H9 (cell line): ENCODE measurements around the gene GLB1L3. TPM values are rescaled to one million over a fixed set of nuclear protein-coding genes. Genes with fewer than 3 reads are reported as not detected.

ENCODE experiments used
- DNase-seq: peaks from one replicate; pipeline ENCODE4 v3.0.0-alpha.2; 2017
- H2AFZ ChIP-seq: one replicate; pipeline ENCODE4 v1.6.1; 2013; ENCODE audit warnings: mild to moderate bottlenecking, low read length, control low read depth, moderate library complexity
- H2AK5ac ChIP-seq: 2 replicates; pipeline ENCODE4 v1.6.1; 2013; ENCODE audit warnings: low read length, control low read depth, mixed read lengths; ENCODE audit not compliant: insufficient read length
- H2BK120ac ChIP-seq: one replicate; pipeline ENCODE4 v1.6.1; 2013; ENCODE audit warnings: low read depth, mild to moderate bottlenecking, low read length, control low read depth, inconsistent platforms; ENCODE audit not compliant: poor library complexity, severe bottlenecking
- H2BK12ac ChIP-seq: 2 replicates; pipeline ENCODE4 v1.6.1; 2013; ENCODE audit warnings: low read length, control low read depth, mixed read lengths, low read depth; ENCODE audit not compliant: insufficient read length
- H2BK15ac ChIP-seq: 2 replicates; pipeline ENCODE4 v1.6.1; 2013; ENCODE audit warnings: low read depth, low read length, control low read depth
- H2BK20ac ChIP-seq: one replicate; pipeline ENCODE4 v1.6.1; 2013; ENCODE audit warnings: low read depth, mild to moderate bottlenecking, low read length, control low read depth, inconsistent platforms; ENCODE audit not compliant: poor library complexity, severe bottlenecking
- H2BK5ac ChIP-seq: 2 replicates; pipeline ENCODE4 v1.6.1; 2013; ENCODE audit warnings: low read length, control low read depth, mixed read lengths; ENCODE audit not compliant: insufficient read length
- H3K14ac ChIP-seq: 2 replicates; pipeline ENCODE4 v1.6.1; 2013; ENCODE audit warnings: low read length, control low read depth; ENCODE audit not compliant: insufficient read depth
- H3K18ac ChIP-seq: 2 replicates; pipeline ENCODE4 v1.6.1; 2013; ENCODE audit warnings: low read depth, mild to moderate bottlenecking, mixed read lengths, low read length, control low read depth; ENCODE audit not compliant: insufficient read length
- H3K23ac ChIP-seq: 2 replicates; pipeline ENCODE4 v1.6.1; 2013; ENCODE audit warnings: low read length, control low read depth, mixed read lengths, low read depth; ENCODE audit not compliant: insufficient read length
- H3K23me2 ChIP-seq: 2 replicates; pipeline ENCODE4 v1.6.1; 2013; ENCODE audit warnings: low read depth, mild to moderate bottlenecking, mixed read lengths, low read length, control low read depth; ENCODE audit not compliant: insufficient read length, poor library complexity, severe bottlenecking
- H3K27ac ChIP-seq: 2 replicates; pipeline ENCODE4 v1.5.1; 2013; ENCODE audit warnings: low read length, control low read depth, mixed read lengths, low read depth; ENCODE audit not compliant: insufficient read length
- H3K27me3 ChIP-seq: 2 replicates; pipeline ENCODE4 v1.6.1; 2013; ENCODE audit warnings: low read length, control low read depth, inconsistent platforms; ENCODE audit not compliant: insufficient read depth
- H3K4ac ChIP-seq: 2 replicates; pipeline ENCODE4 v1.6.1; 2013; ENCODE audit warnings: low read depth, mild to moderate bottlenecking, control low read depth, inconsistent platforms, low read length, moderate library complexity
- H3K4me1 ChIP-seq: 2 replicates; pipeline ENCODE4 v1.6.1; 2013; ENCODE audit warnings: low read length, control low read depth, inconsistent platforms; ENCODE audit not compliant: insufficient read depth
- H3K4me2 ChIP-seq: 2 replicates; pipeline ENCODE4 v1.6.1; 2013; ENCODE audit warnings: low read length, control low read depth, mixed read lengths; ENCODE audit not compliant: insufficient read length, insufficient read depth
- H3K56ac ChIP-seq: 2 replicates; pipeline ENCODE4 v1.6.1; 2013; ENCODE audit warnings: low read depth, mild to moderate bottlenecking, mixed read lengths, low read length, control low read depth; ENCODE audit not compliant: insufficient read length
- H3K79me1 ChIP-seq: 2 replicates; pipeline ENCODE4 v1.6.1; 2013; ENCODE audit warnings: low read depth, mild to moderate bottlenecking, moderate library complexity, low read length, control low read depth, inconsistent platforms; ENCODE audit not compliant: insufficient read depth, poor library complexity, severe bottlenecking
- H3K79me2 ChIP-seq: 2 replicates; pipeline ENCODE4 v1.6.1; 2013; ENCODE audit warnings: low read length, control low read depth, inconsistent platforms; ENCODE audit not compliant: insufficient read depth
- H3K9ac ChIP-seq: 2 replicates; pipeline ENCODE4 v1.6.1; 2013; ENCODE audit warnings: low read length, control low read depth, mixed read lengths; ENCODE audit not compliant: insufficient read length; ENCODE audit errors: extremely low read depth
- H3K9me3 ChIP-seq: one replicate; pipeline ENCODE4 v1.6.1; 2013; ENCODE audit warnings: low read depth, low read length, inconsistent platforms; ENCODE audit not compliant: control insufficient read depth
- H3T11ph ChIP-seq: one replicate; pipeline ENCODE4 v1.6.1; 2013; ENCODE audit warnings: mild to moderate bottlenecking, low read length, control low read depth, inconsistent platforms
- H4K20me1 ChIP-seq: one replicate; pipeline ENCODE4 v1.6.1; 2013; ENCODE audit not compliant: control insufficient read depth, insufficient read length, insufficient read depth
- H4K5ac ChIP-seq: 2 replicates; pipeline ENCODE4 v1.6.1; 2013; ENCODE audit warnings: low read depth, mild to moderate bottlenecking, mixed read lengths, low read length, control low read depth; ENCODE audit not compliant: insufficient read length
- H4K8ac ChIP-seq: replicated peaks from 2 replicates; pipeline ENCODE4 v1.6.1; 2013; ENCODE audit warnings: low read length, control low read depth, mixed read lengths, low read depth; ENCODE audit not compliant: insufficient read length
- H4K91ac ChIP-seq: 2 replicates; pipeline ENCODE4 v1.6.1; 2013; ENCODE audit warnings: low read depth, mild to moderate bottlenecking, moderate library complexity, mixed read lengths, low read length, control low read depth; ENCODE audit not compliant: insufficient read length
- H3K27ac Mint-ChIP-seq, 3 experiments: 2 replicates in 2 of 3; 3 replicates in 1 of 3; pipeline ENCODE4 v1.8.0; 2020 to 2021; ENCODE audit warnings: mixed read lengths in 3 of 3, mild to moderate bottlenecking in 1 of 3, moderate library complexity in 1 of 3
- H3K27me3 Mint-ChIP-seq: 2 replicates; pipeline ENCODE4 v1.8.0; 2021; ENCODE audit warnings: low read depth, mild to moderate bottlenecking, moderate library complexity, mixed read lengths
- H3K36me3 Mint-ChIP-seq, 3 experiments: 2 replicates in 2 of 3; 3 replicates in 1 of 3; pipeline ENCODE4 v1.8.0; 2020 to 2021; ENCODE audit warnings: low read depth in 3 of 3, mixed read lengths in 3 of 3; ENCODE audit not compliant: insufficient read depth in 1 of 3
- H3K4me1 Mint-ChIP-seq, 2 experiments: 2 replicates each; pipeline ENCODE4 v1.8.0; 2020; ENCODE audit warnings: mixed read lengths in 2 of 2
- H3K4me3 Mint-ChIP-seq, 2 experiments: 2 replicates in 1 of 2; 3 replicates in 1 of 2; pipeline ENCODE4 v1.8.0; 2020 to 2021; ENCODE audit warnings: mild to moderate bottlenecking in 2 of 2, mixed read lengths in 2 of 2, moderate library complexity in 1 of 2
- H3K9me3 Mint-ChIP-seq, 2 experiments: 2 replicates in 1 of 2; 3 replicates in 1 of 2; pipeline ENCODE4 v1.8.0; 2020; ENCODE audit warnings: mild to moderate bottlenecking in 2 of 2, mixed read lengths in 2 of 2, moderate library complexity in 1 of 2
- WGBS: extraction: QIAGEN DNeasy Blood & Tissue Kit; methylation state at CpG from one replicate; pipeline ENCODE4 v1.1.7; 2013; ENCODE audit warnings: missing lambda C conversion rate, low lambda C conversion rate, mixed read lengths; ENCODE audit not compliant: insufficient read length; ENCODE audit errors: extremely low coverage; 5-methylcytosine and 5-hydroxymethylcytosine counted together
- total RNA-seq: library from RNA; stranded (reverse); gene quantifications from 2 replicates; pipeline ENCODE4 v1.2.1, GENCODE V29; 2021
- TF ChIP-seq, protein P1 (sequence below): fragments of 200-600 bp; sonication (generic); conservative IDR thresholded peaks from 3 replicates; pipeline ENCODE4 v1.8.0; 2021; ENCODE audit warnings: antibody characterized with exemption, mild to moderate bottlenecking

The GLB1L3 gene
- total RNA-seq, 1 experiment from 2014 or later: 11.2 TPM

DNA sequence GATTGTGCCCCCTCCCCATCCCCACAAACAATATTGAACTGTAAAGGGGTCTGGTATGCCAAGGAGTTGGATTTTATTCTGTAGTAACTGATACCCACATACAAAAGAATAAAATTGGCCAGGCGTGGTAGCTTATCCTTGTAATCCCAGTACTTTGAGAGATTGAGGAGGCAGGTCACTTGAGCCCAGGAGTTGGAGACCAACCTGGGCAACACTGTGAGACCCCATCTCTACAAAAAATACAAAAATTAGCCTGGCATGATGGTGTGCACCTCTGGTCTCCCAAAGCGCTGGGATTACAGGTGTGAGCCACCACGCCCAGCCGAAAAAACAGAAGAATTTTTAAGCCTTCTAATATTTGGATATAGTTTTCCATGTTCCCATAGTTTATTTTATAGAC lies 4.2 kb upstream of the GLB1L3 start:
- no peak overlapping the region for H4K91ac ChIP-seq
- H3K9me3 ChIP-seq: no peaks in the 10 kb centered on the region
- no peak overlapping the region for H3K56ac ChIP-seq
- Mint-ChIP-seq H3K9me3 (no peaks in the 10 kb centered on the region; a peak in 2 of 5 replicates), H3K4me1 (peaks cover 55 to 72% of the 10 kb centered on the region in 2 experiments), H3K27ac (0 out of 7 replicates have a peak overlapping the region, but pooled peaks of 1 of the 3 experiments have one; percentile 93), H3K27me3 (peaks cover 5% of the 10 kb centered on the region), H3K4me3 (0 out of 5 replicates have a peak overlapping the region, but pooled peaks of 1 of the 2 experiments have one; percentile 71), H3K36me3 (peaks cover 0 to 2% (median 1%) of the 10 kb centered on the region in 3 experiments; a peak in 3 of 7 replicates)
- H4K20me1 ChIP-seq: no peaks in the 10 kb centered on the region
- TF ChIP-seq, protein P1, sequence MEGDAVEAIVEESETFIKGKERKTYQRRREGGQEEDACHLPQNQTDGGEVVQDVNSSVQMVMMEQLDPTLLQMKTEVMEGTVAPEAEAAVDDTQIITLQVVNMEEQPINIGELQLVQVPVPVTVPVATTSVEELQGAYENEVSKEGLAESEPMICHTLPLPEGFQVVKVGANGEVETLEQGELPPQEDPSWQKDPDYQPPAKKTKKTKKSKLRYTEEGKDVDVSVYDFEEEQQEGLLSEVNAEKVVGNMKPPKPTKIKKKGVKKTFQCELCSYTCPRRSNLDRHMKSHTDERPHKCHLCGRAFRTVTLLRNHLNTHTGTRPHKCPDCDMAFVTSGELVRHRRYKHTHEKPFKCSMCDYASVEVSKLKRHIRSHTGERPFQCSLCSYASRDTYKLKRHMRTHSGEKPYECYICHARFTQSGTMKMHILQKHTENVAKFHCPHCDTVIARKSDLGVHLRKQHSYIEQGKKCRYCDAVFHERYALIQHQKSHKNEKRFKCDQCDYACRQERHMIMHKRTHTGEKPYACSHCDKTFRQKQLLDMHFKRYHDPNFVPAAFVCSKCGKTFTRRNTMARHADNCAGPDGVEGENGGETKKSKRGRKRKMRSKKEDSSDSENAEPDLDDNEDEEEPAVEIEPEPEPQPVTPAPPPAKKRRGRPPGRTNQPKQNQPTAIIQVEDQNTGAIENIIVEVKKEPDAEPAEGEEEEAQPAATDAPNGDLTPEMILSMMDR: no peak
- no peak overlapping the region for H4K8ac ChIP-seq
- H3K27me3 ChIP-seq: no peaks in the 10 kb centered on the region
- H3K23ac ChIP-seq: no peak overlapping the region
- WGBS: no CpG with 5 or more reads among the region's 4 CpGs
- DNase-seq: no peak
- no peak overlapping the region for H2AFZ ChIP-seq
- no peak overlapping the region for H2BK20ac ChIP-seq
- H3K79me2 ChIP-seq: peaks cover 12% of the 10 kb centered on the region; the same call in 1 of the 2 replicates
- H2BK12ac ChIP-seq: no peak overlapping the region
- H3K23me2 ChIP-seq: peaks cover 13% of the 10 kb centered on the region
- H2BK15ac ChIP-seq: no peak overlapping the region
- peak overlapping the region; percentile 49 for H3K27ac ChIP-seq
- H3T11ph ChIP-seq: no peak overlapping the region
- H3K4me1 ChIP-seq: peaks cover 18% of the 10 kb centered on the region
- H4K5ac ChIP-seq: no peak overlapping the region
- no peak overlapping the region for H2BK5ac ChIP-seq
- no peak overlapping the region for H3K9ac ChIP-seq
- no peak overlapping the region for H3K18ac ChIP-seq
- no peak overlapping the region for H2BK120ac ChIP-seq
- peak overlapping the region; percentile 86 for H3K4me2 ChIP-seq
- H3K4ac ChIP-seq: no peak overlapping the region
- no peaks in the 10 kb centered on the region for H3K79me1 ChIP-seq
- H3K14ac ChIP-seq: no peak overlapping the region
- no peak overlapping the region for H2AK5ac ChIP-seq
